Measurements from ENCODE around the gene SEC31A.

- TF ChIP-seq EZH2phosphoT487 (IDR thresholded peaks at IDR 0.05; ENCODE audit: low read depth) (no peak), CTCF (IDR thresholded peaks at IDR 0.05; ENCODE audit: low read depth, low read length) (no peak)
These were observed 120.3 kb downstream of the SEC31A start for GRCh38 chr4:82770607-82771006.

Data from OCI-LY3 (cell line).